HEK293 (cell line): ENCODE data around the gene MLLT6.

Experiments used
- AEBP2 ChIP-seq: fragments of 450-650 bp; formaldehyde crosslinking; IDR thresholded peaks from 2 replicates; pipeline ENCODE4 v1.5.1; 2016; ENCODE audit warnings: missing biosample characterization, missing genetic modification characterization, borderline replicate concordance
- ELK4 ChIP-seq: IDR thresholded peaks from 2 replicates; pipeline ENCODE4 v1.6.1; 2011; ENCODE audit warnings: mild to moderate bottlenecking, low read depth, low read length, borderline replicate concordance
- HOXD13 ChIP-seq: sonication (generic); formaldehyde crosslinking; IDR thresholded peaks from 2 replicates; pipeline ENCODE4 v1.8.0; 2022; ENCODE audit warnings: missing genetic modification reagents, borderline replicate concordance
- KLF9 ChIP-seq: fragments of 450-650 bp; formaldehyde crosslinking; IDR thresholded peaks from 2 replicates; pipeline ENCODE4 v1.5.1; 2016; ENCODE audit warnings: missing biosample characterization, missing genetic modification characterization, low read depth
- MYNN ChIP-seq: fragments of 450-650 bp; formaldehyde crosslinking; IDR thresholded peaks from 2 replicates; pipeline ENCODE4 v1.5.1; 2016; ENCODE audit warnings: missing biosample characterization, missing genetic modification characterization, borderline replicate concordance
- MZF1 ChIP-seq: fragments of 450-650 bp; formaldehyde crosslinking; IDR thresholded peaks from 2 replicates; pipeline ENCODE4 v1.5.1; 2017; ENCODE audit warnings: missing biosample characterization, missing genetic modification characterization, borderline replicate concordance
- PRDM4 ChIP-seq: fragments of 450-650 bp; formaldehyde crosslinking; IDR thresholded peaks from 2 replicates; pipeline ENCODE4 v1.5.1; 2017; ENCODE audit warnings: missing biosample characterization, missing genetic modification characterization
- REST ChIP-seq: fragments of 450-650 bp; formaldehyde crosslinking; IDR thresholded peaks from 2 replicates; pipeline ENCODE4 v1.5.1; 2016; ENCODE audit warnings: missing biosample characterization, missing genetic modification characterization
- ZBTB1 ChIP-seq: fragments of 450-650 bp; formaldehyde crosslinking; IDR thresholded peaks from 2 replicates; pipeline ENCODE4 v1.5.1; 2016; ENCODE audit warnings: missing biosample characterization, missing genetic modification characterization
- ZBTB17 ChIP-seq: fragments of 450-650 bp; formaldehyde crosslinking; IDR thresholded peaks from 2 replicates; pipeline ENCODE4 v1.5.1; 2016; ENCODE audit warnings: missing biosample characterization, missing genetic modification characterization
- ZFP3 ChIP-seq: fragments of 450-650 bp; formaldehyde crosslinking; IDR thresholded peaks from 2 replicates; pipeline ENCODE4 v1.5.1; 2016; ENCODE audit warnings: low read depth, missing biosample characterization, missing genetic modification characterization
- ZNF112 ChIP-seq: fragments of 450-650 bp; formaldehyde crosslinking; IDR thresholded peaks from 2 replicates; pipeline ENCODE4 v1.5.0; 2017; ENCODE audit warnings: missing biosample characterization, missing genetic modification characterization
- ZNF140 ChIP-seq: fragments of 450-650 bp; formaldehyde crosslinking; IDR thresholded peaks from 2 replicates; pipeline ENCODE4 v1.5.1; 2016; ENCODE audit warnings: missing biosample characterization, missing genetic modification characterization
- ZNF169 ChIP-seq: fragments of 450-650 bp; formaldehyde crosslinking; IDR thresholded peaks from 2 replicates; pipeline ENCODE4 v1.5.1; 2016; ENCODE audit warnings: missing biosample characterization, missing genetic modification characterization
- ZNF221 ChIP-seq: fragments of 450-650 bp; formaldehyde crosslinking; IDR thresholded peaks from 2 replicates; pipeline ENCODE4 v1.5.1; 2017; ENCODE audit warnings: missing biosample characterization, missing genetic modification characterization, borderline replicate concordance
- ZNF24 ChIP-seq: fragments of 450-650 bp; formaldehyde crosslinking; IDR thresholded peaks from 2 replicates; pipeline ENCODE4 v1.5.1; 2016; ENCODE audit warnings: missing biosample characterization, missing genetic modification characterization
- ZNF274 ChIP-seq, 2 experiments: fragments of 200-500 bp in 1 of 2; fragments of 450-650 bp in 1 of 2; sonication (Bioruptor generic) in 1 of 2; formaldehyde crosslinking in 1 of 2; IDR thresholded peaks; 2 replicates each; pipeline versions ENCODE4 v1.5.1 to v1.6.1; 2014 to 2016; ENCODE audit warnings: borderline replicate concordance in 1 of 2, inconsistent platforms in 1 of 2, low read length in 1 of 2, missing biosample characterization in 1 of 2, missing genetic modification characterization in 1 of 2
- ZNF302 ChIP-seq: fragments of 450-650 bp; formaldehyde crosslinking; IDR thresholded peaks from 2 replicates; pipeline ENCODE4 v1.5.1; 2016; ENCODE audit warnings: missing biosample characterization, missing genetic modification characterization, low read depth
- ZNF354C ChIP-seq: fragments of 450-650 bp; formaldehyde crosslinking; IDR thresholded peaks from 2 replicates; pipeline ENCODE4 v1.5.1; 2016; ENCODE audit warnings: missing biosample characterization, missing genetic modification characterization, low read depth, borderline replicate concordance
- ZNF366 ChIP-seq: fragments of 450-650 bp; formaldehyde crosslinking; conservative IDR thresholded peaks from 2 replicates; pipeline ENCODE4 v1.5.1; 2016; ENCODE audit warnings: missing biosample characterization, missing genetic modification characterization
- ZNF501 ChIP-seq: fragments of 450-650 bp; formaldehyde crosslinking; IDR thresholded peaks from 2 replicates; pipeline ENCODE4 v1.5.1; 2016; ENCODE audit warnings: missing biosample characterization, missing genetic modification characterization
- ZNF639 ChIP-seq: fragments of 450-650 bp; formaldehyde crosslinking; IDR thresholded peaks from 2 replicates; pipeline ENCODE4 v1.5.1; 2016; ENCODE audit warnings: missing biosample characterization, missing genetic modification characterization
- ZNF658 ChIP-seq: fragments of 450-650 bp; formaldehyde crosslinking; IDR thresholded peaks from 2 replicates; pipeline ENCODE4; 2016; ENCODE audit warnings: missing biosample characterization, missing genetic modification characterization
- ZSCAN5A ChIP-seq: fragments of 450-650 bp; formaldehyde crosslinking; IDR thresholded peaks from 2 replicates; pipeline ENCODE4 v1.5.1; 2016; ENCODE audit warnings: missing biosample characterization, missing genetic modification characterization
- TF ChIP-seq, protein P1 (sequence below): fragments of 450-650 bp; formaldehyde crosslinking; IDR thresholded peaks from 2 replicates; pipeline ENCODE4 v1.5.1; 2016; ENCODE audit warnings: missing biosample characterization, missing genetic modification characterization

The MLLT6 gene

DNA sequence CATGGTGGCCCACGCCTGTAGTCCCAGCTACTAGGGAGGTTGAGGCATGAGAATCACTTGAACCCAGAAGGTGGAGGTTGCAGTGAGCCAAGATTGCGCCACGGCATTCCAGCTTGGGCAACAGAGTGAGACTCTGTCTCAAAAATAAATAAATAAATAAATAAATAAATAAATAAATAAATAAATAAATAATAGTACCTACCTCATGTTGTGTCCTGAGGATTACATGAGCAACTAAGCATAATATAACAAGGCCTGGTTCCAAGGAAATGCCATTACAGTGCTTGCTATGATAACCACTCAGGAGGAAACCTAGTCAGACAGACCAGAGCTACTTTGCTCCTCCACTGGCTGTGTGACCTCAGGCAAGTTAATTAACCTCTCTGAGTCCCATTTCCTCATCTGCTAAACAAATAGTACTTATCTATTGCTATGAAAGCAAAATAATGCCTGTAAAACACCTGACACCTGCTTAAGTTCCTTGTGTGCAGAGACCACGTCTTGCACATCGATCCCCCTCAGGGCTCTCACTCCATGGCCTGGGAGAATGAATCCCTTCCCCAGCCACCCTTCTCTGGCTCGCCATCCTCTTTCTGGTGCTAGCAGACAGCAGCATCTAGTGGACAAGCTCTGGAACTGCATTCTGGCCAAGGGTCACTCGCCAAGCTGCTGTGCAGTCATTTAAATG lies 37.8 kb upstream of the MLLT6 start (continued):
- no peak for TF ChIP-seq ELK4
- no peak for TF ChIP-seq ZNF112 (tag by site-specific recombination)
- no peak for TF ChIP-seq ZNF24 (tag by site-specific recombination)
- TF ChIP-seq ZNF366 (tag by site-specific recombination): 0 out of 2 replicates have a peak, but pooled peaks have one; percentile 26
- TF ChIP-seq, protein P1, sequence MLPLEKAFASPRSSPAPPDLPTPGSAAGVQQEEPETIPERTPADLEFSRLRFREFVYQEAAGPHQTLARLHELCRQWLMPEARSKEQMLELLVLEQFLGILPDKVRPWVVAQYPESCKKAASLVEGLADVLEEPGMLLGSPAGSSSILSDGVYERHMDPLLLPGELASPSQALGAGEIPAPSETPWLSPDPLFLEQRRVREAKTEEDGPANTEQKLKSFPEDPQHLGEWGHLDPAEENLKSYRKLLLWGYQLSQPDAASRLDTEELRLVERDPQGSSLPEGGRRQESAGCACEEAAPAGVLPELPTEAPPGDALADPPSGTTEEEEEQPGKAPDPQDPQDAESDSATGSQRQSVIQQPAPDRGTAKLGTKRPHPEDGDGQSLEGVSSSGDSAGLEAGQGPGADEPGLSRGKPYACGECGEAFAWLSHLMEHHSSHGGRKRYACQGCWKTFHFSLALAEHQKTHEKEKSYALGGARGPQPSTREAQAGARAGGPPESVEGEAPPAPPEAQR (tag by site-specific recombination): no peak
- no peak for TF ChIP-seq ZNF169
- TF ChIP-seq ZNF354C (tag by site-specific recombination): peak; percentile 95; the same call in 1 of the 2 replicates
- TF ChIP-seq HOXD13 (CRISPR knock-in tag): no peak
- peak; percentile 96 for TF ChIP-seq ZNF140 (tag by site-specific recombination)
- peak; percentile 75 for TF ChIP-seq ZNF639 (tag by site-specific recombination)
- no peak for TF ChIP-seq PRDM4
- TF ChIP-seq ZBTB17 (tag by site-specific recombination): peak; percentile 88
- TF ChIP-seq ZNF658 (tag by site-specific recombination): no peak
- TF ChIP-seq ZBTB1 (tag by site-specific recombination): peak; percentile 92; the same call in 1 of the 2 replicates
- 0 out of 2 replicates have a peak, but pooled peaks have one; percentile 56 for TF ChIP-seq ZNF302 (tag by site-specific recombination)
- peak; percentile 95 for TF ChIP-seq AEBP2
- TF ChIP-seq ZNF501 (tag by site-specific recombination): peak; percentile 90
- peak; percentile 59; the same call in 1 of the 2 replicates for TF ChIP-seq ZNF221 (tag by site-specific recombination)
- peak; percentile 65; the same call in 1 of the 2 replicates for TF ChIP-seq MYNN (tag by site-specific recombination)
- peak; percentile 94 for TF ChIP-seq MZF1 (tag by site-specific recombination)
- peak; percentile 61 for TF ChIP-seq ZFP3 (tag by site-specific recombination)
- TF ChIP-seq ZSCAN5A (tag by site-specific recombination): no peak
- TF ChIP-seq REST (tag by site-specific recombination): peak; percentile 84
- TF ChIP-seq ZNF274 (IDR thresholded peaks at IDR 0.05; ENCODE audit: low read length): no peak
- TF ChIP-seq ZNF274 (tag by site-specific recombination; IDR thresholded peaks at IDR 0.05; ENCODE audit: borderline replicate concordance): no peak
- no peak for TF ChIP-seq KLF9 (tag by site-specific recombination)
